Endothelial cell of umbilical vein (primary cell): Measurements from ENCODE around the gene MRPL38. TPM values are rescaled to one million over a fixed set of nuclear protein-coding genes. Genes with fewer than 3 reads are reported as not detected.

Source experiments
- BruUV-seq: library from RNA; stranded (reverse); fragments of 400-500 nt; replicated peaks from 2 replicates; lab custom pipeline; 2021; lab: Mats Ljungman, UMichigan
- CTCF ChIA-PET: fragments of 300-600, 350-600 bp; sonication (Branson Sonifier 250); formaldehyde crosslinking; loops from one replicate; lab custom pipeline; 2021; ENCODE audit warnings: antibody characterized with exemption, inconsistent platforms; lab: Charles Lee
- POLR2A ChIA-PET: fragments of 300-600, 350-600 bp; sonication (Branson Sonifier 250); formaldehyde crosslinking; loops from one replicate; lab custom pipeline; 2021; ENCODE audit warnings: antibody characterized with exemption, inconsistent platforms; lab: Charles Lee
- DNase-seq: peaks from one replicate; pipeline ENCODE4 v3.0.0-alpha.2; 2011; ENCODE audit warnings: low read depth, low spot score
- FAIRE-seq: peaks from 2 replicates; lab custom pipeline; 2011; peaks lifted over from hg19 to GRCh38; lab: Jason Lieb, UNC
- H2AFZ ChIP-seq: 2 replicates; pipeline ENCODE4 v1.6.0; 2012; ENCODE audit warnings: low read depth, low read length, control low read depth, inconsistent platforms
- H3K27ac ChIP-seq: 2 replicates; pipeline ENCODE4 v1.5.1; 2011; ENCODE audit warnings: low read depth, mild to moderate bottlenecking, control low read depth, low read length, moderate library complexity; ENCODE audit not compliant: insufficient read depth
- H3K27me3 ChIP-seq, 2 experiments: 2 replicates each; pipeline versions ENCODE4 v1.6.0 to v1.6.1; 2011; ENCODE audit warnings: low read length in 2 of 2, mixed read lengths in 1 of 2; ENCODE audit not compliant: control insufficient read depth in 2 of 2, insufficient read depth in 2 of 2
- H3K36me3 ChIP-seq, 2 experiments: 2 replicates in 1 of 2; 3 replicates in 1 of 2; pipeline ENCODE4 v1.5.1; 2011; ENCODE audit warnings: low read length in 2 of 2, mild to moderate bottlenecking in 1 of 2, moderate library complexity in 1 of 2; ENCODE audit not compliant: control insufficient read depth in 2 of 2, insufficient read depth in 2 of 2; ENCODE audit errors: extremely low read depth in 1 of 2
- H3K4me1 ChIP-seq: 3 replicates; pipeline ENCODE4 v1.5.1; 2011; ENCODE audit warnings: mild to moderate bottlenecking, low read length; ENCODE audit not compliant: control insufficient read depth, insufficient read depth; ENCODE audit errors: extremely low read depth
- H3K4me2 ChIP-seq: 2 replicates; pipeline ENCODE4 v1.6.1; 2011; ENCODE audit warnings: low read length, control low read depth, mixed read lengths; ENCODE audit not compliant: insufficient read depth
- H3K4me3 ChIP-seq, 3 experiments: fragments of 200-600 bp in 1 of 3; sonication (generic), shearing (Covaris generic) in 1 of 3; replicated peaks in 1 of 3; 2 replicates each; pipeline ENCODE4 v1.5.1; 2011 to 2016; ENCODE audit warnings: control low read depth in 3 of 3, low read length in 3 of 3, mild to moderate bottlenecking in 2 of 3, inconsistent platforms in 1 of 3, low read depth in 1 of 3, moderate library complexity in 1 of 3; ENCODE audit not compliant: insufficient read depth in 1 of 3
- H3K79me2 ChIP-seq: 2 replicates; pipeline ENCODE4 v1.6.0; 2012; ENCODE audit warnings: low read length, inconsistent platforms; ENCODE audit not compliant: control insufficient read depth, insufficient read depth
- H3K9ac ChIP-seq: replicated peaks from 2 replicates; pipeline ENCODE3; 2011; ENCODE audit warnings: low read length, control low read depth; ENCODE audit not compliant: insufficient read depth; ENCODE audit errors: extremely low read depth
- H3K9me1 ChIP-seq: replicated peaks from 3 replicates; pipeline ENCODE4 v1.6.0; 2011; ENCODE audit warnings: mild to moderate bottlenecking, low read length; ENCODE audit not compliant: control insufficient read depth, insufficient read depth; ENCODE audit errors: extremely low read depth
- H3K9me3 ChIP-seq: replicated peaks from 2 replicates; pipeline ENCODE4 v1.5.1; 2012; ENCODE audit warnings: low read length, inconsistent platforms; ENCODE audit not compliant: control insufficient read depth, insufficient read depth
- H4K20me1 ChIP-seq: replicated peaks from 2 replicates; pipeline ENCODE3; 2011; ENCODE audit warnings: mild to moderate bottlenecking, low read length; ENCODE audit not compliant: control insufficient read depth, insufficient read depth; ENCODE audit errors: extremely low read depth
- CTCF ChIP-seq, 2 donors: IDR thresholded peaks; 1 replicate in 1 of 2; 2 replicates in 1 of 2; pipeline ENCODE4 v1.5.1; 2011; ENCODE audit warnings: low read length in 2 of 2, mild to moderate bottlenecking in 2 of 2, moderate library complexity in 2 of 2, control low read depth in 1 of 2, inconsistent platforms in 1 of 2, low read depth in 1 of 2; ENCODE audit not compliant: insufficient read depth in 1 of 2; ENCODE audit errors: extremely low read depth in 1 of 2
- EZH2 ChIP-seq: IDR thresholded peaks from 2 replicates; pipeline ENCODE4 v1.6.1; 2012; ENCODE audit warnings: borderline replicate concordance, low read depth, mild to moderate bottlenecking, moderate library complexity, low read length, inconsistent platforms; ENCODE audit not compliant: severe bottlenecking
- FOS ChIP-seq: IDR thresholded peaks from 2 replicates; pipeline ENCODE4 v1.6.1; 2011; ENCODE audit warnings: mild to moderate bottlenecking, low read length, moderate library complexity, borderline replicate concordance; ENCODE audit not compliant: insufficient read depth
- GATA2 ChIP-seq: IDR thresholded peaks from 2 replicates; pipeline ENCODE4 v1.7.0; 2011; ENCODE audit warnings: low read depth, mild to moderate bottlenecking, moderate library complexity, mixed read lengths, low read length; ENCODE audit not compliant: insufficient read length, insufficient read depth
- JUN ChIP-seq: IDR thresholded peaks from 2 replicates; pipeline ENCODE4 v1.6.1; 2011; ENCODE audit warnings: borderline replicate concordance, low read depth; ENCODE audit not compliant: insufficient read length, insufficient read depth
- MAX ChIP-seq: IDR thresholded peaks from 2 replicates; pipeline ENCODE4 v1.6.1; 2011; ENCODE audit not compliant: insufficient read depth, insufficient read length
- MYC ChIP-seq: IDR thresholded peaks from one replicate; pipeline ENCODE4 v1.6.1; 2011; ENCODE audit warnings: mild to moderate bottlenecking, low read depth, low read length
- POLR2A ChIP-seq: IDR thresholded peaks from 2 replicates; pipeline ENCODE4 v1.6.1; 2012; ENCODE audit warnings: low read depth, mild to moderate bottlenecking, control low read depth, low read length
- POLR2AphosphoS5 ChIP-seq: IDR thresholded peaks from 2 replicates; pipeline ENCODE4 v1.6.1; 2012; ENCODE audit warnings: low read depth, mild to moderate bottlenecking, control low read depth, low read length, moderate library complexity; ENCODE audit not compliant: insufficient read depth
- dilution Hi-C: fragments of 300-500 bp; cut with MboI; formaldehyde crosslinking; loops from one replicate; pipeline ENCODE4 v1.15.0; 2019; ENCODE audit warnings: low sequenced_read_pairs; ENCODE audit not compliant: extremely low pct_ligation_motif_present
- intact Hi-C: fragments of 100-400 bp; cut with micrococcal nuclease; formaldehyde crosslinking; loops from one replicate; pipeline ENCODE4 v1.10.0; 2022
- polyA plus RNA-seq, 4 experiments: library from polyadenylated mRNA; depleted of rRNA in 3 of 4; stranded (reverse) in 3 of 4; unstranded in 1 of 4; fragments of >200 nt; gene quantifications; 2 replicates each; pipeline versions ENCODE4 v1.2.1 to v1.2.3, GENCODE V29; 2011 to 2012; ENCODE audit warnings: missing spikeins in 1 of 4
- total RNA-seq: library from RNA; stranded (reverse); gene quantifications from 2 replicates; pipeline ENCODE4 v1.2.3, GENCODE V29; 2021

MRPL38 gene
- total and polyA plus RNA-seq, 2 donors (not counting 3 experiments of a cell fraction or from before 2014, with no cell fraction given) = 82.7 to 93.8 TPM

- H3K27ac ChIP-seq = no peak overlapping the region
- H3K4me2 ChIP-seq = no peak overlapping the region
- no peaks in the 10 kb centered on the region for H3K27me3 ChIP-seq
- dilution Hi-C loops (no loop called here), intact Hi-C loops (no loop called here)
- H3K9ac ChIP-seq = no peak overlapping the region
- no peaks in the 10 kb centered on the region for H3K79me2 ChIP-seq
- H3K4me3 ChIP-seq = no peak overlapping the region
- ChIA-PET POLR2A (no interaction called here), CTCF (interaction anchor here (4.7 kb wide), 1 partner anchor 11 kb away, joined by 23 read pairs; no protein-coding TSS in a partner anchor)
- H3K4me1 ChIP-seq = no peaks in the 10 kb centered on the region
- BruUV-seq = no TSS peak
- TF ChIP-seq CTCF (IDR thresholded peaks at IDR 0.05; ENCODE audit: extremely low read depth in 1 of 2, insufficient read depth in 1 of 2, low read depth in 1 of 2, low read length in 2 of 2) (no peak), MYC (no peak), POLR2A (no peak), MAX (no peak), JUN (no peak), FOS (no peak), EZH2 (no peak), POLR2AphosphoS5 (no peak), GATA2 (no peak)
- H3K36me3 ChIP-seq = no peaks in the 10 kb centered on the region
- H2AFZ ChIP-seq = no peak overlapping the region
- H3K9me1 ChIP-seq = no peaks in the 10 kb centered on the region
- H3K9me3 ChIP-seq = no peaks in the 10 kb centered on the region
- DNase-seq (no peak), FAIRE-seq (no peak)
- no peaks in the 10 kb centered on the region for H4K20me1 ChIP-seq
Observed at GRCh38 chr17:75917141-75917916, 12.6 kb upstream of the MRPL38 start.
